K562 (cell line): ENCODE results near the gene ELOVL1. TPM values are rescaled to one million over a fixed set of nuclear protein-coding genes. Genes with fewer than 3 reads are reported as not detected.

Experiments
- BDP1 ChIP-seq: IDR thresholded peaks from 3 replicates; pipeline ENCODE4 v1.6.1; 2011; ENCODE audit not compliant: insufficient read length, insufficient read depth
- CCAR2 ChIP-seq: fragments of 200-400 bp; formaldehyde crosslinking; IDR thresholded peaks from 2 replicates; pipeline ENCODE4 v1.6.1; 2017; ENCODE audit warnings: mild to moderate bottlenecking, low read depth, low read length
- CTBP1 ChIP-seq: fragments of 450-650 bp; IDR thresholded peaks from 2 replicates; pipeline ENCODE4 v1.6.1; 2016; ENCODE audit warnings: borderline replicate concordance
- FOXK2 ChIP-seq, 2 experiments: fragments of 450-650 bp; IDR thresholded peaks in 1 of 2; conservative IDR thresholded peaks in 1 of 2; 2 replicates each; pipeline ENCODE4 v1.6.1; 2016; ENCODE audit warnings: low read depth in 2 of 2, mild to moderate bottlenecking in 1 of 2
- HMGN3 ChIP-seq: IDR thresholded peaks from 2 replicates; pipeline ENCODE4 v1.6.1; 2011; ENCODE audit warnings: borderline replicate concordance, low read depth, mild to moderate bottlenecking, mixed read lengths, low read length; ENCODE audit not compliant: insufficient read length; ENCODE audit errors: extremely low read depth
- MAFK ChIP-seq: IDR thresholded peaks from 2 replicates; pipeline ENCODE4 v1.6.1; 2011; ENCODE audit warnings: low read length, improper control_type of control experiment
- NFRKB ChIP-seq: fragments of 450-650 bp; IDR thresholded peaks from 2 replicates; pipeline ENCODE4 v1.6.1; 2016; ENCODE audit warnings: low read depth
- NR2F6 ChIP-seq: fragments of 450-650 bp; formaldehyde crosslinking; IDR thresholded peaks from 2 replicates; pipeline ENCODE4 v1.4.0; 2020; ENCODE audit warnings: mild to moderate bottlenecking
- POLR2AphosphoS2 ChIP-seq: IDR thresholded peaks from 2 replicates; pipeline ENCODE4 v1.6.1; 2012; ENCODE audit warnings: low read length, improper control_type of control experiment
- PRMT5 ChIP-seq: sonication (generic); formaldehyde crosslinking; IDR thresholded peaks from 2 replicates; pipeline ENCODE4 v1.5.0; 2020; ENCODE audit warnings: missing genetic modification reagents
- SIN3B ChIP-seq: fragments of 450-650 bp; IDR thresholded peaks from 2 replicates; pipeline ENCODE4 v1.6.1; 2017; ENCODE audit warnings: low read depth, mild to moderate bottlenecking, moderate library complexity
- USF1 ChIP-seq: sonication (generic); formaldehyde crosslinking; IDR thresholded peaks from 2 replicates; pipeline ENCODE4 v1.9.0; 2022; ENCODE audit warnings: mild to moderate bottlenecking, missing genetic modification reagents
- ZC3H11A ChIP-seq: IDR thresholded peaks from 2 replicates; pipeline ENCODE4 v1.6.1; 2012; ENCODE audit warnings: low read depth, low read length, improper control_type of control experiment
- ZNF354B ChIP-seq: fragments of 250-450 bp; sonication (Bioruptor Pico); IDR thresholded peaks from 2 replicates; pipeline ENCODE4 v1.4.0; 2020
- ZNF75A ChIP-seq: fragments of 450-650 bp; formaldehyde crosslinking; IDR thresholded peaks from 2 replicates; pipeline ENCODE4 v1.4.0; 2020; ENCODE audit warnings: mild to moderate bottlenecking
- polyA plus RNA-seq, 8 experiments: library from polyadenylated mRNA; depleted of rRNA in 4 of 8; stranded (reverse) in 5 of 8; unstranded in 3 of 8; fragments of >200 nt; fragmentation: Nextera tagmentation in 2 of 8; fragmentation: Illumina TruSeq in 1 of 8; extraction: Ambion mirVana in 2 of 8; extraction: Trizol in 1 of 8; gene quantifications; 2 replicates each; pipeline versions ENCODE4 v1.2.1 to v1.2.3, GENCODE V29; 2011 to 2014; ENCODE audit warnings: inconsistent platforms in 1 of 8, missing spikeins in 1 of 8
- total RNA-seq, 7 experiments: library from RNA; depleted of rRNA in 6 of 7; stranded (reverse); fragments of >200 nt in 6 of 7; fragmentation: Illumina TruSeq in 2 of 7; extraction: Trizol in 2 of 7; gene quantifications; 2 replicates each; pipeline versions ENCODE4 v1.2.1 to v1.2.3, GENCODE V29; 2011 to 2021; ENCODE audit warnings: low replicate concordance in 1 of 7
- TF ChIP-seq, protein P1 (sequence below): fragments of 250-450 bp; sonication (Bioruptor Pico); IDR thresholded peaks from 2 replicates; pipeline ENCODE4 v1.8.0; 2021; ENCODE audit warnings: borderline replicate concordance, mild to moderate bottlenecking, moderate library complexity; ENCODE audit not compliant: poor library complexity, severe bottlenecking
- TF ChIP-seq, protein P2 (sequence below): fragments of 450-650 bp; IDR thresholded peaks from 2 replicates; pipeline ENCODE4 v1.6.1; 2016
- TF ChIP-seq, protein P3 (sequence below): sonication (generic); formaldehyde crosslinking; IDR thresholded peaks from 2 replicates; pipeline ENCODE4 v1.8.0; 2023; ENCODE audit warnings: mild to moderate bottlenecking, missing genetic modification reagents

The ELOVL1 gene
- total and polyA plus RNA-seq, 9 of the 15 experiments (the other 6 are each of a cell fraction or from before 2014, with no cell fraction given), result 51.0 to 157 (median 70.3) TPM

- TF ChIP-seq HMGN3 (no peak), NR2F6 (CRISPR knock-in tag) (0 out of 2 replicates have a peak, but pooled peaks have one; percentile 59), CCAR2 (no peak), ZC3H11A (no peak), USF1 (CRISPR knock-in tag) (no peak), CTBP1 (no peak), NFRKB (no peak), ZNF75A (CRISPR knock-in tag) (no peak), SIN3B (peak; percentile 75), ZNF354B (no peak), POLR2AphosphoS2 (no peak), FOXK2 (conservative IDR thresholded peaks at IDR 0.05 in 1 of 2, IDR thresholded peaks at IDR 0.05 in 1 of 2; ENCODE audit: low read depth in 2 of 2) (no peak), BDP1 (no peak), PRMT5 (no peak), MAFK (no peak)
- TF ChIP-seq, protein P1, sequence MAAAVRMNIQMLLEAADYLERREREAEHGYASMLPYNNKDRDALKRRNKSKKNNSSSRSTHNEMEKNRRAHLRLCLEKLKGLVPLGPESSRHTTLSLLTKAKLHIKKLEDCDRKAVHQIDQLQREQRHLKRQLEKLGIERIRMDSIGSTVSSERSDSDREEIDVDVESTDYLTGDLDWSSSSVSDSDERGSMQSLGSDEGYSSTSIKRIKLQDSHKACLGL, result peak; percentile 56
- TF ChIP-seq, protein P2, sequence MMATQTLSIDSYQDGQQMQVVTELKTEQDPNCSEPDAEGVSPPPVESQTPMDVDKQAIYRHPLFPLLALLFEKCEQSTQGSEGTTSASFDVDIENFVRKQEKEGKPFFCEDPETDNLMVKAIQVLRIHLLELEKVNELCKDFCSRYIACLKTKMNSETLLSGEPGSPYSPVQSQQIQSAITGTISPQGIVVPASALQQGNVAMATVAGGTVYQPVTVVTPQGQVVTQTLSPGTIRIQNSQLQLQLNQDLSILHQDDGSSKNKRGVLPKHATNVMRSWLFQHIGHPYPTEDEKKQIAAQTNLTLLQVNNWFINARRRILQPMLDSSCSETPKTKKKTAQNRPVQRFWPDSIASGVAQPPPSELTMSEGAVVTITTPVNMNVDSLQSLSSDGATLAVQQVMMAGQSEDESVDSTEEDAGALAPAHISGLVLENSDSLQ, result no peak; the same call in 1 of the 2 replicates
- TF ChIP-seq, protein P3, sequence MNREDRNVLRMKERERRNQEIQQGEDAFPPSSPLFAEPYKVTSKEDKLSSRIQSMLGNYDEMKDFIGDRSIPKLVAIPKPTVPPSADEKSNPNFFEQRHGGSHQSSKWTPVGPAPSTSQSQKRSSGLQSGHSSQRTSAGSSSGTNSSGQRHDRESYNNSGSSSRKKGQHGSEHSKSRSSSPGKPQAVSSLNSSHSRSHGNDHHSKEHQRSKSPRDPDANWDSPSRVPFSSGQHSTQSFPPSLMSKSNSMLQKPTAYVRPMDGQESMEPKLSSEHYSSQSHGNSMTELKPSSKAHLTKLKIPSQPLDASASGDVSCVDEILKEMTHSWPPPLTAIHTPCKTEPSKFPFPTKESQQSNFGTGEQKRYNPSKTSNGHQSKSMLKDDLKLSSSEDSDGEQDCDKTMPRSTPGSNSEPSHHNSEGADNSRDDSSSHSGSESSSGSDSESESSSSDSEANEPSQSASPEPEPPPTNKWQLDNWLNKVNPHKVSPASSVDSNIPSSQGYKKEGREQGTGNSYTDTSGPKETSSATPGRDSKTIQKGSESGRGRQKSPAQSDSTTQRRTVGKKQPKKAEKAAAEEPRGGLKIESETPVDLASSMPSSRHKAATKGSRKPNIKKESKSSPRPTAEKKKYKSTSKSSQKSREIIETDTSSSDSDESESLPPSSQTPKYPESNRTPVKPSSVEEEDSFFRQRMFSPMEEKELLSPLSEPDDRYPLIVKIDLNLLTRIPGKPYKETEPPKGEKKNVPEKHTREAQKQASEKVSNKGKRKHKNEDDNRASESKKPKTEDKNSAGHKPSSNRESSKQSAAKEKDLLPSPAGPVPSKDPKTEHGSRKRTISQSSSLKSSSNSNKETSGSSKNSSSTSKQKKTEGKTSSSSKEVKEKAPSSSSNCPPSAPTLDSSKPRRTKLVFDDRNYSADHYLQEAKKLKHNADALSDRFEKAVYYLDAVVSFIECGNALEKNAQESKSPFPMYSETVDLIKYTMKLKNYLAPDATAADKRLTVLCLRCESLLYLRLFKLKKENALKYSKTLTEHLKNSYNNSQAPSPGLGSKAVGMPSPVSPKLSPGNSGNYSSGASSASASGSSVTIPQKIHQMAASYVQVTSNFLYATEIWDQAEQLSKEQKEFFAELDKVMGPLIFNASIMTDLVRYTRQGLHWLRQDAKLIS (CRISPR knock-in tag), result peak; percentile 47; the same call in 1 of the 2 replicates
Observed at GRCh38 chr1:43358746-43359693, 8.8 kb downstream of the ELOVL1 start, which contains the start of gene CDC20 (continued).
